ENCODE measurements around the gene STEAP4.

STEAP4 gene

DNA sequence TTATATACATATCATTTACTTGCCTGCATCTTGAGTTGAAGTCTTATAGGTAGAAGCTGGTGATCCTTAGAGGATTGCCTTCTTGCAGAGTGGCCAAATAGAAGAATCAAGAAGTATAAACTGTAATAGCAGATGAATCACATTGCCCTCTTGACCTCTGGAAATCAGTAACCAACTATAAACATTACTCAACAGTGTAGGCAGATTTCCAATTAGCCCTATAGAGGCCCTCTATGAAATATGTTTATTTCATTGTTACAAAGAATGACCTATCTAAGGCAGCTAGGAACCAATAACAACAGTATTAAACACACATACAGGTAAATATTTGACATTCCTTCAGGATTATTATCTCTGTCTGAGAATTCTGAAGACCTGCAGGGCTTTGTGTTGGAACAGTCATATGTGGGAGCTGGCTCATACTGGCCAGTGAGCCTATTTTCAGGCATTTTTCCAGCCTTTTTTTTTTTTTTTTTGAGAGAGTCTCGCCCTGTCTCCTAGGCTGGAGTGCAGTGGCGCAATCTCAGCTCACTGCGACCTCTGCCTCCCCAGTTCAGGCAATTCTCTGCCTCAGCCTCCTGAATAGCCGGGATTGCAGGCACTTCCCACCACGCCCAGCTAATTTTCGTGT, 79.7 kb downstream of the STEAP4 start:
- peak; percentile 93 for DNase-seq (ENCODE audit: low read depth)
- TF ChIP-seq, protein P1, sequence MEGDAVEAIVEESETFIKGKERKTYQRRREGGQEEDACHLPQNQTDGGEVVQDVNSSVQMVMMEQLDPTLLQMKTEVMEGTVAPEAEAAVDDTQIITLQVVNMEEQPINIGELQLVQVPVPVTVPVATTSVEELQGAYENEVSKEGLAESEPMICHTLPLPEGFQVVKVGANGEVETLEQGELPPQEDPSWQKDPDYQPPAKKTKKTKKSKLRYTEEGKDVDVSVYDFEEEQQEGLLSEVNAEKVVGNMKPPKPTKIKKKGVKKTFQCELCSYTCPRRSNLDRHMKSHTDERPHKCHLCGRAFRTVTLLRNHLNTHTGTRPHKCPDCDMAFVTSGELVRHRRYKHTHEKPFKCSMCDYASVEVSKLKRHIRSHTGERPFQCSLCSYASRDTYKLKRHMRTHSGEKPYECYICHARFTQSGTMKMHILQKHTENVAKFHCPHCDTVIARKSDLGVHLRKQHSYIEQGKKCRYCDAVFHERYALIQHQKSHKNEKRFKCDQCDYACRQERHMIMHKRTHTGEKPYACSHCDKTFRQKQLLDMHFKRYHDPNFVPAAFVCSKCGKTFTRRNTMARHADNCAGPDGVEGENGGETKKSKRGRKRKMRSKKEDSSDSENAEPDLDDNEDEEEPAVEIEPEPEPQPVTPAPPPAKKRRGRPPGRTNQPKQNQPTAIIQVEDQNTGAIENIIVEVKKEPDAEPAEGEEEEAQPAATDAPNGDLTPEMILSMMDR (IDR thresholded peaks at IDR 0.05; ENCODE audit: insufficient read depth, low read depth, low read length, missing control alignments): no peak
- no peak overlapping the region for H3K4me3 ChIP-seq (ENCODE audit: low read length)

DNA sequence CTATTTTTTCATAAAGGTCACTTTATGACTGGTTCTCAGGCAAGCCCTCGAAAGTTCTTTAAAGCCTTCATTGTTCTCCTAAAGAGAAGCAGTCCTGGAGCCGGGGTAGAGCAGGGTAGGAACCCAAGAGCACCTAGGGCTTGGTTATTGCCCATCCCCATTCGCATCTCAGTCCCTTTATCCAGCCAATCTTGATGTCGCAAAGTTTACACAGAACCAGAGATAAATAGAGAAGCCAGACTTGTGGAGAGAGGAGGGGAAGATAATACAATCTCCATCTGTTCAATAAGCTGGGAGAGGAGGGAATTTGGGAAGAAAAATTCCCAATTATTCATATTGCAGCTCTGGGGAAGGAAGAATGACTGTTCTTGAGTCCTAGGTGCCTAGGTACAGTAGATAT, 80.5 kb downstream of the STEAP4 start:
- TF ChIP-seq, protein P1 (IDR thresholded peaks at IDR 0.05; ENCODE audit: insufficient read depth, low read depth, low read length, missing control alignments): no peak
- no peak for DNase-seq (ENCODE audit: low read depth)
- no peak overlapping the region for H3K4me3 ChIP-seq (ENCODE audit: low read length)

DNA sequence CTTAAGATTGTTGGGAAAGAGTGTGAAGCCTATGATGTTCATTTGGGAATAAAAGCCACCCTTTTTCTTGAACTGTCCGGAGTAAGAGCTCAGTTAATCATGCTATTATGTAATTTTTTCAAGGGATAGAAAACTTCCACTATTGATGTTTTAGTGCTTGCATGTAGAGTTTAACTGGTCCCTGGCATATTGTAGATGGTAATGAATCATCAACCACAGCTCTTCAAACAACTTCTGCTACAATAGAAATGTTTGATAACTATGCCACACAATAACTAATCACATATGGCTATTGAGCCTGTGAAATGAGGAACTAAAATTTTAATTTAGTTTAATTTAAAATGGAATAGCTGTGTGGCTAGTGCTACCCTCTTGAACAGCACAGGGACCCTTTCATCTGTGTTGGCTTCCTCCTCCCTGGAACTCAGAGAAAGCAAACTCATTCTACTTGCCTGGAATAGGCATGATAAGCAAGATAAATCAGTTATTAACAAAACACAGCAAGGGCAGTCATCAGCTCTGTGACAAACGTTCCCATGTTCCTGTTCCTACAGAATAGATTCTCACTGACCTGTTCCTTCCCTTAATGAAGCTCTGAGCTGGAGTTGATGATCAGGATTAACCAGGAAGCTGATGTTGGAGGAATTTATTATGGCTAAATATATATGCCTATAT, 82.0 kb downstream of the STEAP4 start:
- DNase-seq (ENCODE audit: low read depth): peak; percentile 76
- TF ChIP-seq, protein P1 (IDR thresholded peaks at IDR 0.05; ENCODE audit: insufficient read depth, low read depth, low read length, missing control alignments): no peak
- no peak overlapping the region for H3K4me3 ChIP-seq (ENCODE audit: low read length)

DNA sequence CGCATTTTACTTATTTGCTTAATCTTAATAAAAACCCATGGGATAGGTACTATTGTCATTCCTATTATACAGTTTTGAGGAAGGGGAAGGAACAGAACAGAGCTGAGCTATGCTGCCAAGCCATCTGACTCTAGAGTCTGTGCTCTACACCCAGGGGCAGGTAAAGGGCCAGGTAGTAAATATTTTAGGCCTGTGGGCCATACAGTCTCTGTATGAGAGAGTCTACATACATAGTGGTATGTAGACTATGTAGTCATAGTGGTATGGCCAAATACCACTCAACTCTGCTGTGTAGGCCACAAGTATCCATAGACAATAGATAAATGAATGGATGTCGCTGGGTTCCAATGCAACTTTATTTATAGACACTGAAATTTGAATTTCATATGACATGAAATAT, 83.4 kb downstream of the STEAP4 start:
- TF ChIP-seq, protein P1 (IDR thresholded peaks at IDR 0.05; ENCODE audit: insufficient read depth, low read depth, low read length, missing control alignments): no peak
- H3K4me3 ChIP-seq (ENCODE audit: low read length): no peak overlapping the region
- no peak for DNase-seq (ENCODE audit: low read depth)

Data from epithelial cell of esophagus (primary cell).